Measurements from ENCODE around the gene LRRC53. TPM values are rescaled to one million over a fixed set of nuclear protein-coding genes. Genes with fewer than 3 reads are reported as not detected.

LRRC53 gene
- total RNA-seq, 1 donor from 2014 or later = 0.07 TPM

GRCh38 chr1:74534241-74534640, 21.8 kb upstream of the LRRC53 start:
- no peak overlapping the region for H3K4me3 Mint-ChIP-seq (ENCODE audit: low read depth)
- DNase-seq (ENCODE audit: low spot score, unreplicated experiment) = no peak
- H3K27me3 Mint-ChIP-seq = no peaks in the 10 kb centered on the region
- H3K9me3 Mint-ChIP-seq (ENCODE audit: low read depth) = no peaks in the 10 kb centered on the region
- TF ChIP-seq CTCF (IDR thresholded peaks at IDR 0.05; ENCODE audit: unreplicated experiment) = no peak
- H3K36me3 Mint-ChIP-seq (ENCODE audit: insufficient read depth) = no peaks in the 10 kb centered on the region
- H3K4me1 Mint-ChIP-seq (ENCODE audit: low read depth) = no peaks in the 10 kb centered on the region
- no peak overlapping the region for H3K27ac Mint-ChIP-seq

- Mint-ChIP-seq H3K9me3 (ENCODE audit: low read depth) (no peaks in the 10 kb centered on the region), H3K36me3 (ENCODE audit: insufficient read depth) (no peaks in the 10 kb centered on the region), H3K27ac (no peak overlapping the region), H3K4me3 (ENCODE audit: low read depth) (no peak overlapping the region), H3K27me3 (no peaks in the 10 kb centered on the region), H3K4me1 (ENCODE audit: low read depth) (peaks cover 3% of the 10 kb centered on the region)
- no peak for TF ChIP-seq CTCF (IDR thresholded peaks at IDR 0.05; ENCODE audit: unreplicated experiment)
- DNase-seq (ENCODE audit: low spot score, unreplicated experiment) = no peak
Observed at GRCh38 chr1:74531796-74532195, 19.4 kb upstream of the LRRC53 start.

- TF ChIP-seq CTCF (IDR thresholded peaks at IDR 0.05; ENCODE audit: unreplicated experiment) = no peak
- Mint-ChIP-seq H3K4me3 (ENCODE audit: low read depth) (no peak overlapping the region), H3K27ac (no peak overlapping the region), H3K27me3 (no peaks in the 10 kb centered on the region), H3K36me3 (ENCODE audit: insufficient read depth) (no peaks in the 10 kb centered on the region), H3K9me3 (ENCODE audit: low read depth) (no peaks in the 10 kb centered on the region), H3K4me1 (ENCODE audit: low read depth) (peaks cover 3% of the 10 kb centered on the region)
- no peak for DNase-seq (ENCODE audit: low spot score, unreplicated experiment)
Observed at GRCh38 chr1:74530892-74531291, 18.5 kb upstream of the LRRC53 start.

- no peak for DNase-seq (ENCODE audit: low spot score, unreplicated experiment)
- Mint-ChIP-seq H3K36me3 (ENCODE audit: insufficient read depth) (no peaks in the 10 kb centered on the region), H3K4me1 (ENCODE audit: low read depth) (peaks cover 5% of the 10 kb centered on the region), H3K4me3 (ENCODE audit: low read depth) (no peak overlapping the region), H3K27me3 (no peaks in the 10 kb centered on the region), H3K27ac (no peak overlapping the region), H3K9me3 (ENCODE audit: low read depth) (no peaks in the 10 kb centered on the region)
- TF ChIP-seq CTCF (IDR thresholded peaks at IDR 0.05; ENCODE audit: unreplicated experiment) = no peak
Observed at GRCh38 chr1:74528123-74528522, 15.7 kb upstream of the LRRC53 start.

- Mint-ChIP-seq H3K4me1 (ENCODE audit: low read depth) (peaks cover 5% of the 10 kb centered on the region), H3K27me3 (no peaks in the 10 kb centered on the region), H3K36me3 (ENCODE audit: insufficient read depth) (no peaks in the 10 kb centered on the region), H3K27ac (no peak overlapping the region), H3K4me3 (ENCODE audit: low read depth) (no peak overlapping the region), H3K9me3 (ENCODE audit: low read depth) (no peaks in the 10 kb centered on the region)
- no peak for DNase-seq (ENCODE audit: low spot score, unreplicated experiment)
- TF ChIP-seq CTCF (IDR thresholded peaks at IDR 0.05; ENCODE audit: unreplicated experiment) = no peak
Observed at GRCh38 chr1:74526708-74527107, 14.3 kb upstream of the LRRC53 start.
